Sciatic nerve (tissue), 2 donors: ENCODE results near the gene SLC25A22. TPM values are rescaled to one million over a fixed set of nuclear protein-coding genes. Genes with fewer than 3 reads are reported as not detected.

Source experiments
- ATAC-seq: fragments of 200-7000 bp; cut with Tn5 transposase; one replicate; pipeline ENCODE4 v1.9.1; 2020; ENCODE audit warnings: mild to moderate bottlenecking, moderate library complexity
- DNase-seq: peaks from one replicate; pipeline ENCODE4 v3.0.0-alpha.2; 2020; ENCODE audit warnings: low spot score
- intact Hi-C: fragments of 100-400 bp; cut with DNase I; formaldehyde crosslinking; loops from one replicate; pipeline ENCODE4 v1.14.2; 2022
- total RNA-seq: library from RNA; stranded (reverse); fragmentation: NEBNext Ultra II Directional; extraction: Animal tissue kit (Norgen Biotek cat#: 25700); gene quantifications from one replicate; pipeline ENCODE4 v1.2.1, GENCODE V29; 2021
- donor health status: DM: no; HTN: no; CAD: no.
- donor health status: DM: no; HTN: no; CAD: no.

The SLC25A22 gene
- total RNA-seq, 1 donor from 2014 or later = 7.2 TPM

GRCh38 chr11:766936-767210 is 31.2 kb downstream of the SLC25A22 start:
- ATAC-seq (no peak), DNase-seq (no peak)

GRCh38 chr11:766106-766935 is 31.8 kb downstream of the SLC25A22 start:
- intact Hi-C loops = no loop called here
- no peak for ATAC-seq
- no peak for DNase-seq

More at GRCh38 chr11:766936-767210, 31.2 kb downstream of the SLC25A22 start:
- intact Hi-C loops = no loop called here

GRCh38 chr11:765802-766091 is 32.3 kb downstream of the SLC25A22 start:
- DNase-seq (no peak), ATAC-seq (no peak)
- intact Hi-C loops = no loop called here

GRCh38 chr11:765025-765801 is 32.9 kb downstream of the SLC25A22 start:
- ATAC-seq (peak; percentile 35), DNase-seq (peak; percentile 73)
- intact Hi-C loops = no loop called here

- ATAC-seq = peak; percentile 9
- DNase-seq = no peak
- intact Hi-C loops = no loop called here
These were observed 33.6 kb downstream of the SLC25A22 start for GRCh38 chr11:764322-765024.

GRCh38 chr11:763549-764321 is 34.3 kb downstream of the SLC25A22 start:
- ATAC-seq = no peak
- DNase-seq = no peak
- intact Hi-C loops = no loop called here

GRCh38 chr11:763073-763463 is 35.0 kb downstream of the SLC25A22 start:
- no peak for ATAC-seq
- intact Hi-C loops = no loop called here

GRCh38 chr11:762421-763072 is 35.5 kb downstream of the SLC25A22 start:
- intact Hi-C loops = no loop called here

More at GRCh38 chr11:763073-763463, 35.0 kb downstream of the SLC25A22 start:
- no peak for DNase-seq

GRCh38 chr11:761526-762108 is 36.5 kb downstream of the SLC25A22 start:
- no peak for DNase-seq
- intact Hi-C loops = no loop called here
- no peak for ATAC-seq

More at GRCh38 chr11:762421-763072, 35.5 kb downstream of the SLC25A22 start:
- DNase-seq (peak; percentile 64), ATAC-seq (peak; percentile 25)

- intact Hi-C loops = no loop called here
- ATAC-seq = no peak
- no peak for DNase-seq
These were observed 37.8 kb downstream of the SLC25A22 start for GRCh38 chr11:760236-760635.

GRCh38 chr11:749731-750130 is 48.4 kb downstream of the SLC25A22 start:
- no peak for ATAC-seq
- no peak for DNase-seq

GRCh38 chr11:748007-748359 is 50.1 kb downstream of the SLC25A22 start:
- DNase-seq = no peak
- ATAC-seq = peak; percentile 22
- intact Hi-C loops = loop anchor here (10.0 kb wide), 1 partner anchor 1637 kb away; no protein-coding TSS in a partner anchor

More at GRCh38 chr11:749731-750130, 48.4 kb downstream of the SLC25A22 start:
- intact Hi-C loops = loop anchor here (10.0 kb wide), 1 partner anchor 1635 kb away; no protein-coding TSS in a partner anchor

GRCh38 chr11:747158-748006 is 50.7 kb downstream of the SLC25A22 start, which contains the start of gene TALDO1:
TSS of gene TALDO1 (plus strand) at chr11:747464. CDS start at chr11:747482, 18 bp downstream.
- DNase-seq (peak; percentile 95), ATAC-seq (peak; percentile 96)
- intact Hi-C loops = loop anchor here (10.0 kb wide), 1 partner anchor 1637 kb away; no protein-coding TSS in a partner anchor

GRCh38 chr11:746289-747157 is 51.6 kb downstream of the SLC25A22 start:
- intact Hi-C loops = loop anchor here (10.0 kb wide), 1 partner anchor 1638 kb away; no protein-coding TSS in a partner anchor
- ATAC-seq (peak; percentile 44), DNase-seq (no peak)

- intact Hi-C loops = loop anchor here (10.0 kb wide), 1 partner anchor 1639 kb away; no protein-coding TSS in a partner anchor
- ATAC-seq (no peak), DNase-seq (no peak)
These were observed 52.7 kb downstream of the SLC25A22 start for GRCh38 chr11:745428-745827.
